WTC11 (cell line): ENCODE results near the gene PDE11A. TPM values are rescaled to one million over a fixed set of nuclear protein-coding genes. Genes with fewer than 3 reads are reported as not detected.

Source experiments
- ATAC-seq: fragments of 200-7000 bp; cut with Tn5 transposase; 2 replicates; pipeline ENCODE4 v1.10.0; 2021; ENCODE audit warnings: mild to moderate bottlenecking, moderate library complexity
- CTCF ChIA-PET: fragments of 300-600 bp; sonication (Branson Sonifier 250); formaldehyde crosslinking; loops from one replicate; lab custom pipeline; 2021; ENCODE audit warnings: antibody characterized with exemption; lab: Charles Lee
- POLR2A ChIA-PET: fragments of 350-600 bp; sonication (Branson Sonifier 250); formaldehyde crosslinking; loops from one replicate; lab custom pipeline; 2021; ENCODE audit warnings: antibody characterized with exemption; lab: Charles Lee
- DNase-seq: peaks from one replicate; pipeline ENCODE4 v3.0.0; 2021; ENCODE audit warnings: low spot score
- H3K27ac Mint-ChIP-seq: 2 replicates; pipeline ENCODE4 v1.8.0; 2021; ENCODE audit warnings: mixed read lengths
- H3K27me3 Mint-ChIP-seq: 2 replicates; pipeline ENCODE4 v1.8.0; 2021; ENCODE audit warnings: low read depth, mild to moderate bottlenecking, moderate library complexity, mixed read lengths
- H3K36me3 Mint-ChIP-seq: 2 replicates; pipeline ENCODE4 v1.8.0; 2021; ENCODE audit warnings: mixed read lengths
- H3K4me1 Mint-ChIP-seq: 2 replicates; pipeline ENCODE4 v1.8.0; 2022; ENCODE audit warnings: mixed read lengths
- H3K4me3 Mint-ChIP-seq: 2 replicates; pipeline ENCODE4 v1.8.0; 2021; ENCODE audit warnings: mild to moderate bottlenecking, moderate library complexity, mixed read lengths
- H3K9me3 Mint-ChIP-seq: 2 replicates; pipeline ENCODE4 v1.8.0; 2021; ENCODE audit warnings: mixed read lengths
- CBFB ChIP-seq: sonication (generic); formaldehyde crosslinking; IDR thresholded peaks from 2 replicates; pipeline ENCODE4 v1.8.1; 2022; ENCODE audit warnings: mild to moderate bottlenecking, low read depth, missing genetic modification reagents
- CTCF ChIP-seq: fragments of 200-600 bp; IDR thresholded peaks from 2 replicates; pipeline ENCODE4 v1.8.0; 2022; ENCODE audit warnings: antibody characterized with exemption
- EMX1 ChIP-seq: fragments of 250-450 bp; sonication (Bioruptor Pico); IDR thresholded peaks from 2 replicates; pipeline ENCODE4 v1.8.0; 2021; ENCODE audit warnings: mild to moderate bottlenecking
- FOXK1 ChIP-seq: sonication (generic); formaldehyde crosslinking; IDR thresholded peaks from 2 replicates; pipeline ENCODE4 v1.8.0; 2022; ENCODE audit warnings: mild to moderate bottlenecking, moderate library complexity, missing genetic modification reagents
- HMGA2 ChIP-seq: fragments of 250-450 bp; sonication (Bioruptor Pico); IDR thresholded peaks from 2 replicates; pipeline ENCODE4 v1.4.0; 2021; ENCODE audit warnings: mild to moderate bottlenecking, moderate library complexity
- IRF1 ChIP-seq: sonication (generic); formaldehyde crosslinking; IDR thresholded peaks from 2 replicates; pipeline ENCODE4 v1.8.0; 2023; ENCODE audit warnings: missing genetic modification reagents
- MXD4 ChIP-seq: fragments of 250-450 bp; sonication (Bioruptor Pico); IDR thresholded peaks from 2 replicates; pipeline ENCODE4 v1.8.0; 2021; ENCODE audit warnings: mild to moderate bottlenecking, moderate library complexity, borderline replicate concordance
- NR2C2 ChIP-seq: sonication (generic); formaldehyde crosslinking; IDR thresholded peaks from 2 replicates; pipeline ENCODE4 v1.8.0; 2022; ENCODE audit warnings: mild to moderate bottlenecking, missing genetic modification reagents
- OVOL2 ChIP-seq: fragments of 250-450 bp; sonication (Bioruptor Pico); IDR thresholded peaks from 2 replicates; pipeline ENCODE4 v1.9.0; 2021; ENCODE audit warnings: mild to moderate bottlenecking, borderline replicate concordance
- RELA ChIP-seq: sonication (generic); formaldehyde crosslinking; IDR thresholded peaks from 2 replicates; pipeline ENCODE4 v1.8.1; 2022; ENCODE audit warnings: missing genetic modification reagents, mild to moderate bottlenecking, borderline replicate concordance
- SMAD3 ChIP-seq: sonication (generic); formaldehyde crosslinking; IDR thresholded peaks from 2 replicates; pipeline ENCODE4 v1.8.0; 2022; ENCODE audit warnings: missing genetic modification reagents, mild to moderate bottlenecking, borderline replicate concordance
- TCF7 ChIP-seq: sonication (generic); formaldehyde crosslinking; IDR thresholded peaks from 2 replicates; pipeline ENCODE4 v1.8.0; 2022; ENCODE audit warnings: mild to moderate bottlenecking, low read depth, missing genetic modification reagents, moderate library complexity
- ZBTB21 ChIP-seq: sonication (generic); formaldehyde crosslinking; IDR thresholded peaks from 2 replicates; pipeline ENCODE4 v1.8.1; 2023; ENCODE audit warnings: mild to moderate bottlenecking, missing genetic modification reagents, borderline replicate concordance
- ZBTB43 ChIP-seq: sonication (generic); formaldehyde crosslinking; IDR thresholded peaks from 2 replicates; pipeline ENCODE4 v1.8.1; 2023; ENCODE audit warnings: mild to moderate bottlenecking, missing genetic modification reagents
- ZNF121 ChIP-seq: sonication (generic); formaldehyde crosslinking; IDR thresholded peaks from 2 replicates; pipeline ENCODE4 v1.8.0; 2023; ENCODE audit warnings: missing genetic modification reagents
- ZNF219 ChIP-seq: sonication (generic); formaldehyde crosslinking; IDR thresholded peaks from 2 replicates; pipeline ENCODE4 v1.8.0; 2023; ENCODE audit warnings: missing genetic modification reagents, mild to moderate bottlenecking, borderline replicate concordance
- ZNF317 ChIP-seq: sonication (generic); formaldehyde crosslinking; IDR thresholded peaks from 2 replicates; pipeline ENCODE4 v1.8.1; 2023; ENCODE audit warnings: low read depth, mild to moderate bottlenecking, moderate library complexity, missing genetic modification reagents, borderline replicate concordance
- ZNF416 ChIP-seq: fragments of 250-450 bp; sonication (Bioruptor Pico); IDR thresholded peaks from 2 replicates; pipeline ENCODE4 v1.9.0; 2021; ENCODE audit warnings: mild to moderate bottlenecking, inconsistent platforms
- ZNF425 ChIP-seq: fragments of 250-450 bp; sonication (Bioruptor Pico); conservative IDR thresholded peaks from 2 replicates; pipeline ENCODE4 v1.9.0; 2021; ENCODE audit warnings: mild to moderate bottlenecking
- total RNA-seq: library from RNA; stranded (reverse); gene quantifications from 3 replicates; pipeline ENCODE4 v1.2.3, GENCODE V29; 2021
- TF ChIP-seq, protein P1 (sequence below): sonication (generic); formaldehyde crosslinking; conservative IDR thresholded peaks from 2 replicates; pipeline ENCODE4 v1.8.1; 2022; ENCODE audit warnings: mild to moderate bottlenecking, missing genetic modification reagents
- TF ChIP-seq, protein P2 (sequence below): sonication (generic); formaldehyde crosslinking; IDR thresholded peaks from 2 replicates; pipeline ENCODE4 v1.8.0; 2022; ENCODE audit warnings: mild to moderate bottlenecking, missing genetic modification reagents
- TF ChIP-seq, protein P3 (sequence below): sonication (generic); formaldehyde crosslinking; IDR thresholded peaks from 2 replicates; pipeline ENCODE4 v1.8.1; 2023; ENCODE audit warnings: mild to moderate bottlenecking, missing genetic modification reagents, moderate library complexity

PDE11A gene
- total RNA-seq, 1 experiment from 2014 or later: 0.13 TPM

GRCh38 chr2:177828557-177828956 lies 244.0 kb downstream of the PDE11A start:
- H3K9me3 Mint-ChIP-seq: peaks cover 12% of the 10 kb centered on the region
- peaks cover 32% of the 10 kb centered on the region for H3K27me3 Mint-ChIP-seq
- peaks cover 3% of the 10 kb centered on the region for H3K4me1 Mint-ChIP-seq
- DNase-seq (no peak), ATAC-seq (no peak)
- 0 out of 2 replicates have a peak, but pooled peaks cover 1% of the 10 kb centered on the region for H3K36me3 Mint-ChIP-seq
- ChIA-PET POLR2A (no interaction called here), CTCF (no interaction called here)
- no peak overlapping the region for H3K27ac Mint-ChIP-seq
- no peak overlapping the region for H3K4me3 Mint-ChIP-seq
- no peak for TF ChIP-seq IRF1 (CRISPR knock-in tag)
- no peak for TF ChIP-seq NR2C2 (CRISPR knock-in tag)
- TF ChIP-seq EMX1 (CRISPR knock-in tag): no peak

- no peak overlapping the region for H3K27ac Mint-ChIP-seq
- ATAC-seq (no peak), DNase-seq (no peak)
- H3K9me3 Mint-ChIP-seq: no peaks in the 10 kb centered on the region
- no peaks in the 10 kb centered on the region for H3K36me3 Mint-ChIP-seq
- ChIA-PET POLR2A (no interaction called here), CTCF (interaction anchor here (0.7 kb wide), 1 partner anchor 27 kb away, joined by 3 read pairs; no protein-coding TSS in a partner anchor)
- H3K4me3 Mint-ChIP-seq: no peak overlapping the region
- H3K4me1 Mint-ChIP-seq: peaks cover 3% of the 10 kb centered on the region
- TF ChIP-seq, protein P1, sequence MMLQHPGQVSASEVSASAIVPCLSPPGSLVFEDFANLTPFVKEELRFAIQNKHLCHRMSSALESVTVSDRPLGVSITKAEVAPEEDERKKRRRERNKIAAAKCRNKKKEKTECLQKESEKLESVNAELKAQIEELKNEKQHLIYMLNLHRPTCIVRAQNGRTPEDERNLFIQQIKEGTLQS (CRISPR knock-in tag): no peak
- TF ChIP-seq SMAD3 (CRISPR knock-in tag): no peak
- no peak for TF ChIP-seq ZNF425
- TF ChIP-seq FOXK1 (CRISPR knock-in tag): no peak
- no peak for TF ChIP-seq ZBTB43 (CRISPR knock-in tag)
- TF ChIP-seq ZNF416 (CRISPR knock-in tag): no peak
- peaks cover 16% of the 10 kb centered on the region for H3K27me3 Mint-ChIP-seq
Measured at GRCh38 chr2:177826897-177827296, 245.7 kb downstream of the PDE11A start.

GRCh38 chr2:177822941-177823340 lies 249.6 kb downstream of the PDE11A start:
- TF ChIP-seq CTCF: no peak
- TF ChIP-seq ZNF121 (CRISPR knock-in tag): no peak
- TF ChIP-seq, protein P2, sequence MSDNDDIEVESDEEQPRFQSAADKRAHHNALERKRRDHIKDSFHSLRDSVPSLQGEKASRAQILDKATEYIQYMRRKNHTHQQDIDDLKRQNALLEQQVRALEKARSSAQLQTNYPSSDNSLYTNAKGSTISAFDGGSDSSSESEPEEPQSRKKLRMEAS: no peak
- ChIA-PET POLR2A (no interaction called here), CTCF (no interaction called here)
- peaks cover 5% of the 10 kb centered on the region for H3K27me3 Mint-ChIP-seq
- ATAC-seq (no peak), DNase-seq (no peak)
- H3K9me3 Mint-ChIP-seq: no peaks in the 10 kb centered on the region
- no peak overlapping the region for H3K27ac Mint-ChIP-seq
- no peaks in the 10 kb centered on the region for H3K36me3 Mint-ChIP-seq
- no peaks in the 10 kb centered on the region for H3K4me1 Mint-ChIP-seq
- no peak overlapping the region for H3K4me3 Mint-ChIP-seq

- Mint-ChIP-seq H3K27me3 (no peaks in the 10 kb centered on the region), H3K9me3 (peaks cover 5% of the 10 kb centered on the region), H3K27ac (no peak overlapping the region), H3K36me3 (no peaks in the 10 kb centered on the region; the same call in 1 of the 2 replicates), H3K4me3 (no peak overlapping the region), H3K4me1 (no peaks in the 10 kb centered on the region)
- ChIA-PET POLR2A (no interaction called here), CTCF (no interaction called here)
- no peak for ATAC-seq
- DNase-seq: no peak
- no peak for TF ChIP-seq TCF7
- TF ChIP-seq FOXK1 (CRISPR knock-in tag): no peak
- no peak for TF ChIP-seq ZBTB21
- no peak for TF ChIP-seq ZNF219 (CRISPR knock-in tag)
- TF ChIP-seq ZNF317 (CRISPR knock-in tag): no peak
- TF ChIP-seq HMGA2 (CRISPR knock-in tag): no peak
- TF ChIP-seq RELA (CRISPR knock-in tag): no peak
- TF ChIP-seq CBFB: no peak
- TF ChIP-seq MXD4 (CRISPR knock-in tag): no peak
- TF ChIP-seq OVOL2: no peak
- TF ChIP-seq, protein P3, sequence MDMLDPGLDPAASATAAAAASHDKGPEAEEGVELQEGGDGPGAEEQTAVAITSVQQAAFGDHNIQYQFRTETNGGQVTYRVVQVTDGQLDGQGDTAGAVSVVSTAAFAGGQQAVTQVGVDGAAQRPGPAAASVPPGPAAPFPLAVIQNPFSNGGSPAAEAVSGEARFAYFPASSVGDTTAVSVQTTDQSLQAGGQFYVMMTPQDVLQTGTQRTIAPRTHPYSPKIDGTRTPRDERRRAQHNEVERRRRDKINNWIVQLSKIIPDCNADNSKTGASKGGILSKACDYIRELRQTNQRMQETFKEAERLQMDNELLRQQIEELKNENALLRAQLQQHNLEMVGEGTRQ (CRISPR knock-in tag): no peak
Measured at GRCh38 chr2:177818412-177818811, 254.2 kb downstream of the PDE11A start.
